HG03066 (cell line): ENCODE results near the gene ARHGAP24.
"Not testable (repeated sequence)": the region's sequence is repeated elsewhere in the genome, so short reads cannot be mapped to it uniquely, and the experiment has no call there.

Experiments
- ATAC-seq: cut with Tn5 transposase; IDR thresholded peaks from one replicate; pipeline ENCODE4 v1.9.1; 2021; ENCODE audit warnings: low read depth; ENCODE audit not compliant: unreplicated experiment

ARHGAP24 gene

GRCh38 chr4:85482010-85482738 is 7.2 kb downstream of the ARHGAP24 start:
- no peak for ATAC-seq

- no peak for ATAC-seq
Measured at GRCh38 chr4:85486425-85487086, 11.6 kb downstream of the ARHGAP24 start.

GRCh38 chr4:85488416-85488815 is 13.5 kb downstream of the ARHGAP24 start:
- ATAC-seq, result no peak

- ATAC-seq, result no peak
Measured at GRCh38 chr4:85489273-85489981, 14.5 kb downstream of the ARHGAP24 start.

GRCh38 chr4:85491527-85491926 is 16.6 kb downstream of the ARHGAP24 start:
- peak; percentile 77 for ATAC-seq

- ATAC-seq, result no peak
Measured at GRCh38 chr4:85492336-85492735, 17.4 kb downstream of the ARHGAP24 start.

- ATAC-seq, result no peak
Measured at GRCh38 chr4:85495621-85496020, 20.7 kb downstream of the ARHGAP24 start.

GRCh38 chr4:85496126-85496849 is 21.3 kb downstream of the ARHGAP24 start:
- ATAC-seq, result no peak

- ATAC-seq, result no peak
Measured at GRCh38 chr4:85496933-85497332, 22.0 kb downstream of the ARHGAP24 start.

GRCh38 chr4:85498068-85498733 is 23.3 kb downstream of the ARHGAP24 start:
- ATAC-seq, result peak; percentile 96

- ATAC-seq, result no peak
Measured at GRCh38 chr4:85499573-85499972, 24.6 kb downstream of the ARHGAP24 start.

GRCh38 chr4:85500110-85500867 is 25.3 kb downstream of the ARHGAP24 start:
- ATAC-seq, result no peak

- not testable (repeated sequence) for ATAC-seq
Measured at GRCh38 chr4:85501145-85501544, 26.2 kb downstream of the ARHGAP24 start.

- no peak for ATAC-seq
Measured at GRCh38 chr4:85508654-85509053, 33.7 kb downstream of the ARHGAP24 start.

- no peak for ATAC-seq
Measured at GRCh38 chr4:85509882-85510631, 35.1 kb downstream of the ARHGAP24 start.

GRCh38 chr4:85510632-85510984 is 35.7 kb downstream of the ARHGAP24 start:
- no peak for ATAC-seq

- ATAC-seq, result no peak
Measured at GRCh38 chr4:85512446-85513205, 37.7 kb downstream of the ARHGAP24 start.

- ATAC-seq, result no peak
Measured at GRCh38 chr4:85514117-85514516, 39.2 kb downstream of the ARHGAP24 start.
